ENCODE data around the gene ADCY7.
A peak's percentile ranks its signal among the peaks of the same experiment; 100 is the strongest.
"Not testable (repeated sequence)": the region's sequence is repeated elsewhere in the genome, so short reads cannot be mapped to it uniquely, and the experiment has no call there.

The ADCY7 gene

DNA sequence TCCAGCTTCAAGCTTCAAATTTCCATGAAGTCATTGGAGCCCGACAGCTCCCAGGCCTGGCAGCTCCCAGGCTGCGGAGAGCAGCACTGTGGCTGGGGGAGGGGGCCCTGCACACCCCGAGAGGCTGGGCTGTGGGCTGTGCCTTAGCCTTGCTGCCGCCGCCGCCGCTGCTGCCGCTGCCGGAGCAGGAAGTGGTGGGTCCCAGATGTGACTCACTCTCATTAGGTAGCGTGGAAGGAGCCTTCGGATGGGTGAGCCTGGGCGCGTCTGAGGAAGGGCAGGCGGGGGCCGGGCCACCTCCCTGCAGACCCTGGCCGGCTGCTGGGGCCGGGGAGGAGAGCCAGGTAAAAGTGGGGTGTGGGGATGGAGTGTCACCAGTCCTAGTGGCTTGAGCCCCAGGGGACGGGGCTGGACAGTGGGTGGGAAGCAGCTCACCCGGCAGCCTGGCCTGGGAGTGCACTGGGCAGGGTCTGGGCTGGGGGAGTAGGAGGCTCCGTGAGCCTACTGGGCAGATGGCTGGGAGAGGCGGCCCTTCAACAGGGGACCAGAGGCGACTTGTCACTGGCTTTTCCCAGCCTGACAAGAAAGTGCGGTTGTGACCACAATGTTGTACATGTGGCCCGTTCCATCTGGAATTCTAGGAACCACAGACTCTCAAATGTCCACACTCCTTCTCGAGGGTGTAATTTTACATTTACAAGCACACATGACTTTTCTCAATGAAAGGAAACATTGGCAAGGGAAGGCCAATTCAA is at the start of gene ADCY7:
ADCY7 (plus strand) TSS at position 215 of the 755 bp plus-strand sequence. CDS start 21,629 bp downstream, outside the sequence.
- Histone ChIP-seq H3K36me3 (ENCODE audit: insufficient read depth, low read length) (no peaks in the 10 kb centered on the region), H3K4me1 (ENCODE audit: insufficient read depth, low read length) (peaks cover 16% of the 10 kb centered on the region), H3K9ac (ENCODE audit: low read depth, low read length) (peak within 1 kb of the TSS; percentile 1; the same call in 1 of the 2 replicates), H3K9me3 (ENCODE audit: control insufficient read depth, insufficient read depth, low read length) (no peaks in the 10 kb centered on the region)

GRCh38 chr16:50219402-50219975 is 46.9 kb upstream of the ADCY7 start:
- no peaks in the 10 kb centered on the region for H3K9me3 ChIP-seq (ENCODE audit: control insufficient read depth, insufficient read depth, low read length)
- no peaks in the 10 kb centered on the region for H3K4me1 ChIP-seq (ENCODE audit: insufficient read depth, low read length)
- no peak overlapping the region for H3K9ac ChIP-seq (ENCODE audit: low read depth, low read length)
- peaks cover 9% of the 10 kb centered on the region for H3K36me3 ChIP-seq (ENCODE audit: insufficient read depth, low read length)

GRCh38 chr16:50224286-50224685 is 42.1 kb upstream of the ADCY7 start:
- no peaks in the 10 kb centered on the region for H3K4me1 ChIP-seq (ENCODE audit: insufficient read depth, low read length)
- H3K36me3 ChIP-seq (ENCODE audit: insufficient read depth, low read length), result peaks cover 10% of the 10 kb centered on the region
- H3K9ac ChIP-seq (ENCODE audit: low read depth, low read length), result no peak overlapping the region
- no peaks in the 10 kb centered on the region for H3K9me3 ChIP-seq (ENCODE audit: control insufficient read depth, insufficient read depth, low read length)

GRCh38 chr16:50227120-50227519 is 39.2 kb upstream of the ADCY7 start:
- no peaks in the 10 kb centered on the region for H3K4me1 ChIP-seq (ENCODE audit: insufficient read depth, low read length)
- H3K9me3 ChIP-seq (ENCODE audit: control insufficient read depth, insufficient read depth, low read length), result no peaks in the 10 kb centered on the region
- no peak overlapping the region for H3K9ac ChIP-seq (ENCODE audit: low read depth, low read length)
- H3K36me3 ChIP-seq (ENCODE audit: insufficient read depth, low read length), result peaks cover 10% of the 10 kb centered on the region

DNA sequence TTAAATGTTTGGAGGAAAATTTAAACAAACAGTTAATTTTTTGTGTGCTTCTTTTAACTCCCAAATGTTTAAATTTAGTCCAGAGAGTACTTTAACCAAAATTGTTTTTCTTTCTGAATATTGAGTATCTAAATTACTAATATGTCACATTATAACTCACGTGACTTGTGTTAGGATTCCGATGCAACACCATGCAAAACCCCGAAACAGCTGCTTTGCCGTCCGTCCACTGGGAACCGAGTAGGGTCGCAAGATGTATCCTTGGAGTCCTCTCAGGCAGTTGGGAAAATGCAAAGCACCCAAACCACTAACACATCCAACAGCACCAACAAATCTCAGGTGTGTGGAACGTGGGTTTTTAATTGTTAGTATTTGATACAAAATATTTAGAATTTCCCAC is 38.7 kb upstream of the ADCY7 start:
- H3K9me3 ChIP-seq (ENCODE audit: control insufficient read depth, insufficient read depth, low read length), result no peaks in the 10 kb centered on the region
- no peaks in the 10 kb centered on the region for H3K4me1 ChIP-seq (ENCODE audit: insufficient read depth, low read length)
- H3K36me3 ChIP-seq (ENCODE audit: insufficient read depth, low read length), result peaks cover 10% of the 10 kb centered on the region
- no peak overlapping the region for H3K9ac ChIP-seq (ENCODE audit: low read depth, low read length)

- Histone ChIP-seq H3K36me3 (ENCODE audit: insufficient read depth, low read length) (peaks cover 10% of the 10 kb centered on the region), H3K4me1 (ENCODE audit: insufficient read depth, low read length) (no peaks in the 10 kb centered on the region), H3K9me3 (ENCODE audit: control insufficient read depth, insufficient read depth, low read length) (no peaks in the 10 kb centered on the region), H3K9ac (ENCODE audit: low read depth, low read length) (no peak overlapping the region)
These were observed 37.9 kb upstream of the ADCY7 start for GRCh38 chr16:50228364-50228868.

DNA sequence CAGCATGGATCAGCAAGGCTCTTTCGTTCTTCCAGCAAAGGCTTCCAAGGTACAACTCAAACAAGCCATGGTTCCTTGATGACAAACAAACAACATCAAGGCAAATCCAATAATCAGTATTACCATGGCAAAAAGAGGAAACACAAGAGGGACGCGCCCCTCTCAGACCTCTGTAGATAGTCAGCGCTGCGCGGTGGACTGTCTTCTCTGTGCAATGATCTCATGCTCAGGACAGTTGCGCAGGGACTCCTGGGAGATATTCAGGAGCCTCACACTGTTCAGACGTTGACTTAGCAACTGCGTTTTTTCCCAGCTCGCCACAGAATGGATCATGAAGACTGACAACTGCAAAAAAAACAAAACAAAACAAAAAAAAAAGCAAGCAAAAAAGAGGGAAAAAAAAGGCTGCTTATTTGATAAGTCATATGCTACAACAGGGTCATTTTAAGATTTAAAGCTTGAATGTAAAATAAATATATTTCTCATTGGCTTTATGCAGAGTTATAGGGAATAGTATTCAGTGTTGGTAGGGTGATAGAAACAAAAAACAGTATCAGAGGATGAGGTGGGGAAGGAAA is 37.1 kb upstream of the ADCY7 start:
- no peaks in the 10 kb centered on the region for H3K4me1 ChIP-seq (ENCODE audit: insufficient read depth, low read length)
- peaks cover 10% of the 10 kb centered on the region for H3K36me3 ChIP-seq (ENCODE audit: insufficient read depth, low read length)
- no peak overlapping the region for H3K9ac ChIP-seq (ENCODE audit: low read depth, low read length)
- no peaks in the 10 kb centered on the region for H3K9me3 ChIP-seq (ENCODE audit: control insufficient read depth, insufficient read depth, low read length)

GRCh38 chr16:50234771-50235556 is 31.4 kb upstream of the ADCY7 start:
- no peaks in the 10 kb centered on the region for H3K4me1 ChIP-seq (ENCODE audit: insufficient read depth, low read length)
- H3K9me3 ChIP-seq (ENCODE audit: control insufficient read depth, insufficient read depth, low read length), result peaks cover 2% of the 10 kb centered on the region; the same call in 1 of the 2 replicates
- H3K9ac ChIP-seq (ENCODE audit: low read depth, low read length), result no peak overlapping the region
- H3K36me3 ChIP-seq (ENCODE audit: insufficient read depth, low read length), result no peaks in the 10 kb centered on the region

DNA sequence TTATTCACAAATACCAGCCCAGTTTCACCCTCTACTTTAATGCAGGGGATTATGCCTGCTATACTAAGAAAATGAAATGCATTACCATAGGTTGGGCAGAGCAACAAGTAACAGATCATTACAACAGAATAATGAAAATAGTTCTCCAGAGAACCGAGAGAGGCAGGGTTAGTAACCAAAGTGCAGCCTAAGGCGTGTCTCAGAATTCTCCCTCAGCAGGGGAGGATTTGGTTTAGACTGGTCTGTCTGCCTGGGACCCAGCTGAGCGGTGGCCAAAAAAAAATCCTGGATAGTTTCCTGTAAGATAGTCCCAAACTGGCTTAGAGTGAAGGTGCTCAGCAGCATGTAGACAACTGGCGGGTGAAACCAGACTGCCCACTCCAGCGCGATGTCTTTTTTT is 30.8 kb upstream of the ADCY7 start:
- H3K9me3 ChIP-seq (ENCODE audit: control insufficient read depth, insufficient read depth, low read length), result peaks cover 2% of the 10 kb centered on the region; the same call in 1 of the 2 replicates
- no peak overlapping the region for H3K9ac ChIP-seq (ENCODE audit: low read depth, low read length)
- no peaks in the 10 kb centered on the region for H3K4me1 ChIP-seq (ENCODE audit: insufficient read depth, low read length)
- H3K36me3 ChIP-seq (ENCODE audit: insufficient read depth, low read length), result no peaks in the 10 kb centered on the region

DNA sequence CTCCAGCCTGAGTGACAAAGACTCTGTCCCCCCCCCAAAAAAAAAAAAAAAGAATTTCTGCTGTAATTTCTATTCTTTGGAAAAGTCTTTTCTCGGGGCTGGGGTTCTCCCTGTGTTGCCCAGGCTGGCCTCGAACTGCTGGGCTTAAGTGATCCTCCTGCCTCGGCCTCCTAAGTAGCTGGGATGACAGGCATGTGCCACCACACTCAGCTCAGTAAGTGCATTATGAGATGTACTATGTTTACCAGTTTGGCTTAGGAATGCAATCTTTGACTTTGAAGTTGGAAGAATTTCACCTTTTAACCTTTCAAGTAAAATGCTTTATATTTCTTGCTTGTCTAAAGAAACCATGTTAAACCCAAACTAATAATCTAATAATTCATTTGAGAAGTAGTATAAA is 28.0 kb upstream of the ADCY7 start:
- Histone ChIP-seq H3K36me3 (ENCODE audit: insufficient read depth, low read length) (no peaks in the 10 kb centered on the region), H3K9me3 (ENCODE audit: control insufficient read depth, insufficient read depth, low read length) (peaks cover 2% of the 10 kb centered on the region; the same call in 1 of the 2 replicates), H3K9ac (ENCODE audit: low read depth, low read length) (no peak overlapping the region), H3K4me1 (ENCODE audit: insufficient read depth, low read length) (no peaks in the 10 kb centered on the region)

- peaks cover 2% of the 10 kb centered on the region; the same call in 1 of the 2 replicates for H3K9me3 ChIP-seq (ENCODE audit: control insufficient read depth, insufficient read depth, low read length)
- no peak overlapping the region for H3K9ac ChIP-seq (ENCODE audit: low read depth, low read length)
- no peaks in the 10 kb centered on the region for H3K4me1 ChIP-seq (ENCODE audit: insufficient read depth, low read length)
- H3K36me3 ChIP-seq (ENCODE audit: insufficient read depth, low read length), result no peaks in the 10 kb centered on the region
These were observed 27.5 kb upstream of the ADCY7 start for GRCh38 chr16:50238868-50239301.

DNA sequence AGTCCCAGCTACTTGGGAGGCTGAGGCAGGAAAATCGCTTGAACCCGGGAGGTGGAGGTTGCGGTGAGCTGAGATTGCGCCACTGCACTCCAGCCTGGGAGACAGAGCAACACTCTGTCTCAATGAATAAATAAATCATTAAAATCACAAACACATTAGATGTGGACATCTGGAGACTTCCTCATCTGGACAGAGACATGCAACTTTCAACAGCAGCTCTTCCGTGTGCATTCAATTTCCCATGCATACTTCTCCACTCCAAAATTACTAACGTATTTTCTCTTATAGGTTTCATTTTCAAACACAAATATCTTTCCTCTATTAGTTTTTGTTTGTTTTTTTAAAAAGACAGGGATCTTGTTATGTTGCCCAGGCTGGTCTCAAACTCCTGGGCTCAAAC is 23.3 kb upstream of the ADCY7 start:
- not testable (repeated sequence) for H3K4me1 ChIP-seq (ENCODE audit: insufficient read depth, low read length); H3K9ac ChIP-seq (ENCODE audit: low read depth, low read length); H3K36me3 ChIP-seq (ENCODE audit: insufficient read depth, low read length); H3K9me3 ChIP-seq (ENCODE audit: control insufficient read depth, insufficient read depth, low read length)

- H3K9me3 ChIP-seq (ENCODE audit: control insufficient read depth, insufficient read depth, low read length), result no peaks in the 10 kb centered on the region
- H3K9ac ChIP-seq (ENCODE audit: low read depth, low read length), result no peak overlapping the region
- H3K4me1 ChIP-seq (ENCODE audit: insufficient read depth, low read length), result peaks cover 9% of the 10 kb centered on the region; the same call in 1 of the 2 replicates
- no peaks in the 10 kb centered on the region for H3K36me3 ChIP-seq (ENCODE audit: insufficient read depth, low read length)
These were observed 22.2 kb upstream of the ADCY7 start for GRCh38 chr16:50244140-50244503.

Data from ES-I3 (cell line).